Measurements from ENCODE around the gene NFE2.

Gene NFE2

DNA sequence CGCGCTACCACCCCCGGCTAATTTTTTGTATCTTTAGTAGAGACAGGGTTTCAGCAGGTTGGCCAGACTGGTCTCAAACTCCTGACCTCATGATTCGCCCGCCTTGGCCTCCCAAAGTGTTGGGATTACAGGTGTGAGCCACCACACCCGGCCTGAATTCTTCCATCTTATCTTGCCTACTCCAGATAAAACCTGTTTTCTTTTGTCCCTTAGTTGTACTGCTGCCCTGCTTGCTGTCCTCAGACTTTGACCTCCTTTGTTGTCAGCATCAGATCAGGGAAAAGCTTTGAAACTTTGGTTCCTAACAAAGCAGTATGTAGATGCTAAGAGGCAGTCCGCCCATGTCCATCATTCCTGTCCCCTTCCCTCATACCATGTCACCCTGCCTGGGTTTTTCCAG is 40.0 kb upstream of the NFE2 start:
- Histone ChIP-seq H2BK120ac (ENCODE audit: low read depth, low read length) (no peak overlapping the region), H3K27me3 (ENCODE audit: control insufficient read depth in 1 of 2, insufficient read depth in 1 of 2, low read length in 2 of 2) (no peaks in the 10 kb centered on the region), H3K79me1 (replicated peaks; ENCODE audit: low read length, poor library complexity, severe bottlenecking) (peaks cover 39% of the 10 kb centered on the region), H2AFZ (ENCODE audit: low read depth, low read length) (no peak overlapping the region), H2BK15ac (ENCODE audit: low read depth, poor library complexity, severe bottlenecking) (no peak overlapping the region), H3K4ac (ENCODE audit: low read depth in 1 of 2, low read length in 2 of 2) (no peak overlapping the region), H4K8ac (ENCODE audit: low read length) (no peak overlapping the region), H3K4me3 (ENCODE audit: insufficient read depth in 1 of 2, low read depth in 1 of 2, low read length in 2 of 2) (no peak overlapping the region), H3K9me3 (ENCODE audit: control insufficient read depth, low read length) (no peaks in the 10 kb centered on the region), H3K4me1 (ENCODE audit: control insufficient read depth, insufficient read depth, low read depth, low read length) (no peaks in the 10 kb centered on the region), H3K27ac (ENCODE audit: low read length, poor library complexity, severe bottlenecking) (no peak overlapping the region), H3K36me3 (ENCODE audit: control insufficient read depth in 1 of 2, insufficient read depth in 2 of 2, low read depth in 1 of 2, low read length in 2 of 2) (peaks cover 29 to 51% of the 10 kb centered on the region in 2 experiments), H3K18ac (ENCODE audit: low read depth in 1 of 2, low read length in 2 of 2) (no peak overlapping the region), H2BK5ac (ENCODE audit: low read depth, low read length, poor library complexity, severe bottlenecking) (no peak overlapping the region), H3K23ac (ENCODE audit: low read length in 2 of 2) (no peak overlapping the region), H3K9ac (ENCODE audit: low read length) (no peak overlapping the region), H2AK5ac (ENCODE audit: low read length, severe bottlenecking) (no peak overlapping the region), H3K4me2 (ENCODE audit: low read length, poor library complexity, severe bottlenecking) (no peak overlapping the region), H3K14ac (ENCODE audit: low read length in 2 of 2) (no peak overlapping the region), H2BK12ac (ENCODE audit: low read length in 2 of 2) (no peak overlapping the region), H4K91ac (ENCODE audit: low read length) (no peak overlapping the region)
- DNase-seq, result no peak
- WGBS, result 99% methylated on average over 7 of the region's 7 CpGs

DNA sequence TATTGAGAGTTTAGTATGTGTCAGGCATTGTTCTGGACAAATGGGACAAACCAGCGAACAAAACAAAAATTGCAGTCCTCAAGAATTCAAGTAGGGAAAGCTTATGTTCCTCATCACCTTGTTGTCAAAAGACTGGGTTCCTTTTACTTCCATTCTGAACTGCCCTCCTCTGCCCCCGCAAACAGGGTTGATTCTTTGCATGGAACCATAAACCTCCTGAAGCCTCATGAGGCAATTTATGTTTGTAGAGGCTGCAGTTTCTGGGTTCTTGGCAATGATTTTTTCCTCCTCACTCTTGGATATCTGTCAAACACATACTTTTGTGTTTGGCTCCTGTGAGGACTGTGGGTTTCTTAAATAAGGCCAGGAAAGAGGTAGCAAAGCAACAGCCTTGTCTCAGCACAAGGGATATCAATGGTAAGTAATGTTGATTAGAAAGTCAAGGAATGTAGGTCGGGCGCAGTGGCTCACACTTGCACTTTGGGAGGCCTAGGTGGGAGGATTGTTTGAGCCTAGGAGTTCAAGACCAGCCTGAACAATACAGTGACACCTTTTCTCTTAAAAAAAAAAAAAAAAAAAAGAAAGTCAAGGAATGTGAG is 38.0 kb upstream of the NFE2 start:
- Histone ChIP-seq H3K9me3 (ENCODE audit: control insufficient read depth, low read length) (no peaks in the 10 kb centered on the region), H3K27me3 (ENCODE audit: control insufficient read depth in 1 of 2, insufficient read depth in 1 of 2, low read length in 2 of 2) (no peaks in the 10 kb centered on the region), H3K14ac (ENCODE audit: low read length in 2 of 2) (no peak overlapping the region), H3K4me1 (ENCODE audit: control insufficient read depth, insufficient read depth, low read depth, low read length) (peaks cover 3% of the 10 kb centered on the region), H2AK5ac (ENCODE audit: low read length, severe bottlenecking) (no peak overlapping the region), H3K27ac (ENCODE audit: low read length, poor library complexity, severe bottlenecking) (no peak overlapping the region), H2AFZ (ENCODE audit: low read depth, low read length) (no peak overlapping the region), H3K4ac (ENCODE audit: low read depth in 1 of 2, low read length in 2 of 2) (no peak overlapping the region), H3K4me2 (ENCODE audit: low read length, poor library complexity, severe bottlenecking) (no peak overlapping the region), H2BK120ac (ENCODE audit: low read depth, low read length) (no peak overlapping the region), H3K36me3 (ENCODE audit: control insufficient read depth in 1 of 2, insufficient read depth in 2 of 2, low read depth in 1 of 2, low read length in 2 of 2) (peaks cover 19 to 36% of the 10 kb centered on the region in 2 experiments), H4K8ac (ENCODE audit: low read length) (no peak overlapping the region), H2BK5ac (ENCODE audit: low read depth, low read length, poor library complexity, severe bottlenecking) (no peak overlapping the region), H3K23ac (ENCODE audit: low read length in 2 of 2) (no peak overlapping the region), H2BK15ac (ENCODE audit: low read depth, poor library complexity, severe bottlenecking) (no peak overlapping the region), H2BK12ac (ENCODE audit: low read length in 2 of 2) (no peak overlapping the region), H3K9ac (ENCODE audit: low read length) (no peak overlapping the region), H3K4me3 (ENCODE audit: insufficient read depth in 1 of 2, low read depth in 1 of 2, low read length in 2 of 2) (no peak overlapping the region), H4K91ac (ENCODE audit: low read length) (no peak overlapping the region), H3K18ac (ENCODE audit: low read depth in 1 of 2, low read length in 2 of 2) (no peak overlapping the region), H3K79me1 (replicated peaks; ENCODE audit: low read length, poor library complexity, severe bottlenecking) (peaks cover 39% of the 10 kb centered on the region)
- DNase-seq, result peak; percentile 24
- 92% methylated on average over 1 of the region's 4 CpGs for WGBS

DNA sequence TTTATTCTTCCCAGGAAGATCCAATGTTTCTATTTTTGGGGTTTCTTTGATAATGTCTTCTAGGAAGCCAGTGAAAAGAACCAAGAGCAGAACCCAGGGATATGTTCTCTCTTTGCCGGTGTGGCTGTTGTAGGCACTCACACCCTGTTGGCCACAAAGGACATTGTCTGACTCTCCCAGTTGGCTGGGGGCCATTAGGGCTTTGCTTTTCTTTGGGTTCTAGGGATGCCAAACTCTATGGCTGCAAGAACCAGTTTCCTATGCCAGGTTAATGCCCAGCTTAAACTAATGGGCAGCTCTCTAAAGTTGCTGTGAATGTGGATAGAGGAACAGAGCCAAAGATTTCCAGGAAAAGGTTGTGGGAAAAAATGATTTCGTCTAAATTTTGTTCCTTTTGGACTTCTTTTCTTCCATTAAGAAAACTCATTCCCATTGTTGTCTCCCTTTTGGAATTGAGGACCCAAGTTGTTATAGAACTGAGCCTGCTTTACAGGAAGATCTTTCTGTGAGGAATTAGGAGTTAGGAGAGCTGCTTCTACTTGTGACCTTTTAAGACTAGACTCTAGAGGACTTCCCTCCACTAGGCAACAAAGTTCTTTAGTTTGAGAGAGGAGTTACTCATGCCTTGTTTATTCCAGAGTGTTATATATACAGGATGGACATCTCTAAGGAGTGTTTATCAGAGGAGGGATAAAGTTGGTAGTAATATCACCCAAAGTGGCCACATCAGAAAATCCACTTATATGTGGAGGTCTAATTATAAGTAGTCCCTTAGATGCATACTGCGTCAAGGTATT is 37.2 kb upstream of the NFE2 start:
- Histone ChIP-seq H3K27me3 (ENCODE audit: control insufficient read depth in 1 of 2, insufficient read depth in 1 of 2, low read length in 2 of 2) (no peaks in the 10 kb centered on the region), H3K4me2 (ENCODE audit: low read length, poor library complexity, severe bottlenecking) (no peak overlapping the region), H2AK5ac (ENCODE audit: low read length, severe bottlenecking) (no peak overlapping the region), H3K9me3 (ENCODE audit: control insufficient read depth, low read length) (no peaks in the 10 kb centered on the region), H2BK120ac (ENCODE audit: low read depth, low read length) (no peak overlapping the region), H3K14ac (ENCODE audit: low read length in 2 of 2) (no peak overlapping the region), H4K91ac (ENCODE audit: low read length) (no peak overlapping the region), H3K36me3 (ENCODE audit: control insufficient read depth in 1 of 2, insufficient read depth in 2 of 2, low read depth in 1 of 2, low read length in 2 of 2) (peaks cover 16 to 28% of the 10 kb centered on the region in 2 experiments), H3K9ac (ENCODE audit: low read length) (no peak overlapping the region), H2BK15ac (ENCODE audit: low read depth, poor library complexity, severe bottlenecking) (no peak overlapping the region), H2AFZ (ENCODE audit: low read depth, low read length) (no peak overlapping the region), H3K4ac (ENCODE audit: low read depth in 1 of 2, low read length in 2 of 2) (peak overlapping the region in 1 of 2 experiments; percentile 24), H3K18ac (ENCODE audit: low read depth in 1 of 2, low read length in 2 of 2) (peak overlapping the region in 1 of 2 experiments; percentile 37), H4K8ac (ENCODE audit: low read length) (no peak overlapping the region), H3K4me1 (ENCODE audit: control insufficient read depth, insufficient read depth, low read depth, low read length) (peaks cover 3% of the 10 kb centered on the region), H2BK12ac (ENCODE audit: low read length in 2 of 2) (no peak overlapping the region), H3K4me3 (ENCODE audit: insufficient read depth in 1 of 2, low read depth in 1 of 2, low read length in 2 of 2) (no peak overlapping the region), H3K23ac (ENCODE audit: low read length in 2 of 2) (no peak overlapping the region), H3K27ac (ENCODE audit: low read length, poor library complexity, severe bottlenecking) (no peak overlapping the region), H2BK5ac (ENCODE audit: low read depth, low read length, poor library complexity, severe bottlenecking) (no peak overlapping the region), H3K79me1 (replicated peaks; ENCODE audit: low read length, poor library complexity, severe bottlenecking) (peaks cover 41% of the 10 kb centered on the region)
- 81% methylated on average over 1 of the region's 3 CpGs for WGBS
- peak; percentile 73 for DNase-seq

DNA sequence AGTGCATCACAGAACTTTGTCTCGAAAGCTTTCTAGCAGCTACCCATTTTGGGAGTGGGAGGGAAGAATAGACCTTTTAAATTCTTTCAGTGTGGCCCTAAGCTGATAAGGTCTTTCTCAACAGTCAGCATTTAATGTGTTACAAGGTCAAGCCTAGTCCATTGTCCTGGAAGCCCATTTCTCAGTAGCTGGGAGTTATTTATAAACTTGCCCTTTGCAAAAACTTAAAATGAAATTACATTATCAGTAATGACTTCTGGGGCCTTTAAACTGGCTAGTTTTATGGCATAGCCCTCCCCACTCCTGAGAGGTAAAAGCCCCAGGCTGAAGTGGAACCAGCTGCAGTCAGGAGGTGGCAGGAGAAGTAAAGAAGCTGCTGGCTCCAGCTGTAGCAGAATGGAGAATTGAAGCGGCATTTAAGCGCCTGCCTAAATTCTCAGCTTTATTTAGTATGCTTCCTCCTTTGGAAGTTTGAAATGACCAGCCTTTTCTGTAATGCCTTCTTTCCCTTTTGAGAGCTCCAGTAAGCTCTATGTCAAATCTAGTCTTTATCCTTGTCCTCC is 36.5 kb upstream of the NFE2 start:
- H3K9ac ChIP-seq (ENCODE audit: low read length), result peak overlapping the region; percentile 50
- no peak overlapping the region for H3K27ac ChIP-seq (ENCODE audit: low read length, poor library complexity, severe bottlenecking)
- no peaks in the 10 kb centered on the region for H3K27me3 ChIP-seq (ENCODE audit: control insufficient read depth in 1 of 2, insufficient read depth in 1 of 2, low read length in 2 of 2)
- H4K8ac ChIP-seq (ENCODE audit: low read length), result no peak overlapping the region
- H2BK12ac ChIP-seq (ENCODE audit: low read length in 2 of 2), result no peak overlapping the region
- no peak overlapping the region for H2BK120ac ChIP-seq (ENCODE audit: low read depth, low read length)
- no peak overlapping the region for H3K4ac ChIP-seq (ENCODE audit: low read depth in 1 of 2, low read length in 2 of 2)
- no peak overlapping the region for H2AK5ac ChIP-seq (ENCODE audit: low read length, severe bottlenecking)
- H4K91ac ChIP-seq (ENCODE audit: low read length), result no peak overlapping the region
- peaks cover 12 to 21% of the 10 kb centered on the region in 2 experiments for H3K36me3 ChIP-seq (ENCODE audit: control insufficient read depth in 1 of 2, insufficient read depth in 2 of 2, low read depth in 1 of 2, low read length in 2 of 2)
- H3K18ac ChIP-seq (ENCODE audit: low read depth in 1 of 2, low read length in 2 of 2), result no peak overlapping the region
- no peak overlapping the region for H2AFZ ChIP-seq (ENCODE audit: low read depth, low read length)
- peaks cover 3% of the 10 kb centered on the region for H3K4me1 ChIP-seq (ENCODE audit: control insufficient read depth, insufficient read depth, low read depth, low read length)
- no peak overlapping the region for H3K4me3 ChIP-seq (ENCODE audit: insufficient read depth in 1 of 2, low read depth in 1 of 2, low read length in 2 of 2)
- no peak overlapping the region for H3K23ac ChIP-seq (ENCODE audit: low read length in 2 of 2)
- no peak overlapping the region for H2BK5ac ChIP-seq (ENCODE audit: low read depth, low read length, poor library complexity, severe bottlenecking)
- H3K79me1 ChIP-seq (replicated peaks; ENCODE audit: low read length, poor library complexity, severe bottlenecking), result peaks cover 38% of the 10 kb centered on the region
- DNase-seq, result peak; percentile 32
- no peak overlapping the region for H2BK15ac ChIP-seq (ENCODE audit: low read depth, poor library complexity, severe bottlenecking)
- H3K4me2 ChIP-seq (ENCODE audit: low read length, poor library complexity, severe bottlenecking), result no peak overlapping the region
- no peaks in the 10 kb centered on the region for H3K9me3 ChIP-seq (ENCODE audit: control insufficient read depth, low read length)
- WGBS, result 69% methylated on average over 3 of the region's 3 CpGs
- H3K14ac ChIP-seq (ENCODE audit: low read length in 2 of 2), result no peak overlapping the region
